Nephron progenitor cell (in vitro differentiated cells): ENCODE results near the gene SETD4.
A peak's percentile ranks its signal among the peaks of the same experiment; 100 is the strongest.

Experiments used
- DNase-seq: peaks from one replicate; pipeline ENCODE4 v3.0.0; 2021
- H3K27ac Mint-ChIP-seq: 2 replicates; pipeline ENCODE4 v1.8.0; 2021; ENCODE audit warnings: mild to moderate bottlenecking, moderate library complexity, mixed read lengths
- H3K27me3 Mint-ChIP-seq: 2 replicates; pipeline ENCODE4 v1.8.0; 2021; ENCODE audit warnings: mild to moderate bottlenecking, low read depth, mixed read lengths; ENCODE audit not compliant: poor library complexity
- H3K36me3 Mint-ChIP-seq: 2 replicates; pipeline ENCODE4 v1.8.0; 2021; ENCODE audit warnings: low read depth, mixed read lengths
- H3K4me1 Mint-ChIP-seq: 2 replicates; pipeline ENCODE4 v1.8.0; 2021; ENCODE audit warnings: mixed read lengths
- H3K4me3 Mint-ChIP-seq: 2 replicates; pipeline ENCODE4 v1.8.0; 2021; ENCODE audit warnings: mild to moderate bottlenecking, moderate library complexity, mixed read lengths
- H3K9me3 Mint-ChIP-seq: 2 replicates; pipeline ENCODE4 v1.8.0; 2021; ENCODE audit warnings: mild to moderate bottlenecking, moderate library complexity, mixed read lengths
- TF ChIP-seq, protein P1 (sequence below): fragments of 200-600 bp; sonication (generic); IDR thresholded peaks from 2 replicates; pipeline ENCODE4 v1.5.0; 2021; ENCODE audit warnings: antibody characterized with exemption

SETD4 gene

DNA sequence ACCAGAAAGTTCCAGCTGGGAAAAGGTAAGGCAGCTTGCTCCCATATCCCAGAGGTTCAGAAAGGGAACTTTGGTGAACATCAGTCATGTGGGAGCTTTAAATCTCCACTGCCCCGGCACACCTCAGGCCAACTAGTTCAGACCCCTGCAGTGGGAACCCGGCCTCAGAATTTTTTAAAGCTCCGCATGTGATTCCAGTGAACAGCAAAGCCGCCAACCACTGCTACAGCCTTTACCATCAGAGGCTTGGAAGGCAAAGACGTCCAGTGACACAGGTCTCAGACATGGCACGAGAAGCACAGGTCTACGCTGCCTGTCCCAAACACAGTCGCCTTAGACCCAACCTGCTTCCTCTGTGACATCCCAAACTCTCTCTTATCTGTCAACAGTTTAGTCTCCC is 31.0 kb downstream of the SETD4 start:
- Mint-ChIP-seq H3K27ac (no peak overlapping the region), H3K27me3 (no peaks in the 10 kb centered on the region), H3K4me1 (peaks cover 20% of the 10 kb centered on the region), H3K36me3 (peaks cover 4% of the 10 kb centered on the region), H3K4me3 (no peak overlapping the region), H3K9me3 (no peaks in the 10 kb centered on the region)
- DNase-seq, result no peak
- TF ChIP-seq, protein P1, sequence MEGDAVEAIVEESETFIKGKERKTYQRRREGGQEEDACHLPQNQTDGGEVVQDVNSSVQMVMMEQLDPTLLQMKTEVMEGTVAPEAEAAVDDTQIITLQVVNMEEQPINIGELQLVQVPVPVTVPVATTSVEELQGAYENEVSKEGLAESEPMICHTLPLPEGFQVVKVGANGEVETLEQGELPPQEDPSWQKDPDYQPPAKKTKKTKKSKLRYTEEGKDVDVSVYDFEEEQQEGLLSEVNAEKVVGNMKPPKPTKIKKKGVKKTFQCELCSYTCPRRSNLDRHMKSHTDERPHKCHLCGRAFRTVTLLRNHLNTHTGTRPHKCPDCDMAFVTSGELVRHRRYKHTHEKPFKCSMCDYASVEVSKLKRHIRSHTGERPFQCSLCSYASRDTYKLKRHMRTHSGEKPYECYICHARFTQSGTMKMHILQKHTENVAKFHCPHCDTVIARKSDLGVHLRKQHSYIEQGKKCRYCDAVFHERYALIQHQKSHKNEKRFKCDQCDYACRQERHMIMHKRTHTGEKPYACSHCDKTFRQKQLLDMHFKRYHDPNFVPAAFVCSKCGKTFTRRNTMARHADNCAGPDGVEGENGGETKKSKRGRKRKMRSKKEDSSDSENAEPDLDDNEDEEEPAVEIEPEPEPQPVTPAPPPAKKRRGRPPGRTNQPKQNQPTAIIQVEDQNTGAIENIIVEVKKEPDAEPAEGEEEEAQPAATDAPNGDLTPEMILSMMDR, result no peak

DNA sequence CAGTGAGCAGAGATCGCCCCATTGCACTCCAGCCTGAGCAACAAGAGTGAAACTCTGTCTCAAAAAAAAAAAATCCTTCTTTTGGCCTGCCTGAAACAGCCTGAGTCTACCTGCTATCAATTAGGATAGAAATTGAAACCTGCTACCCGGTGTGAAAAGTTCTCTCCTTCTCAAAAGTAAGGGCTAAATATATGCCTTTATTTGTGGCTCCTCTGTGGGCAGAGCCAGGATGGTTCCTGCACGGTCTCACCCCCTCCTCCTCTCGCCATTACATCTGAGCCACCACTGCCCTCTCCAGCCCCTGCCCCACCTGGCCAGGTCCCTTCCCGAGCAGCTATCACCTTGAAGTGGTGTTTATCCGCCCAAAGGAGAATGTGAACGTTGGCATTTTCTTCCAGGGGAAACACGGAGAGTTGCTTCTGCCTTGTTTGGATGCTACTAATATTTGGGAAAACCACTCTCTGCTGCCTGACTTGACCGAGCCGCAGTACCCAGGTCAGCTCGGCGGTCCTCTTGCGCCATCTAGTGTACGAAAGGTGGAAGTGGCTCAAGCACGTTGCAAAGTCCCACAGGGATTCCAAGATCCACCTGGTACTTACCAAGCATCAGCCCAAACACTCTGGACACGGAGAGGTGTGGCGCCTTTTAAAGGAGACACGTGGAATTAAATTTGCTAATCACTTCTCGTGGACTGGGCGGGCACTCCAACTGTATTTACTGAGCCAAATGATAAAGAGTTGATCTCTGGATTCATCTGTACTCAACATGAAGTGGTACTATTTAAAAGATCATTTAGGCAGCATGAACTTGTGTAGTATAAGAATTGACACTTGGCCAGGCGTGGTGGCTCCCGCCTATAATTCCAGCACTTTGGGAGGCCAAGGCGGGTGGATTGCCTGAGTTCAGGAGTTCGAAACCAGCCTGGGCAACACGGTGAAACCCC is 31.9 kb downstream of the SETD4 start:
- no peak overlapping the region for H3K27ac Mint-ChIP-seq
- DNase-seq, result peak; percentile 77
- TF ChIP-seq, protein P1, result peak; percentile 95
- no peaks in the 10 kb centered on the region for H3K27me3 Mint-ChIP-seq
- H3K9me3 Mint-ChIP-seq, result no peaks in the 10 kb centered on the region
- H3K36me3 Mint-ChIP-seq, result peaks cover 2% of the 10 kb centered on the region
- H3K4me1 Mint-ChIP-seq, result peaks cover 20% of the 10 kb centered on the region
- peak overlapping the region; percentile 51 for H3K4me3 Mint-ChIP-seq

DNA sequence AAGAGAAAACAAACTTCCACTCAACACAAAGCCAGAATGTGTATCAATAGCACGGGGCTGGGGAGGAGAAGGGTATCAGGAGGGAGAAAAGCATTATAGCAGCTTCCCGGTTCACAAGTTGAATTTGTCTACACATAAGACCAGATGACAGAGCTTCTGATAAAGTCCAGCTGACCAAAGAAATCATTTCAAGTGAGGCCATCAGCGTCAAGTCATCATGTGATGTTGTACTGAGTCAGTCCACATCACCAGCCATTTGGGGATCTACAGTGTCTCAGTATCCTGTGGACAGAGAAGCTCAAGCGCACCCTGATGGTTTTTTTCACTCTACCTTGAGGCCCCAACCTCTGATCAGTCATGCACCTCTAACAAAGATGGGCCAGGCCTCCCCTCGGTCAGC is 33.0 kb downstream of the SETD4 start:
- no peak for DNase-seq
- Mint-ChIP-seq H3K27ac (no peak overlapping the region), H3K27me3 (no peaks in the 10 kb centered on the region), H3K4me3 (no peak overlapping the region), H3K9me3 (no peaks in the 10 kb centered on the region), H3K4me1 (peaks cover 20% of the 10 kb centered on the region), H3K36me3 (no peaks in the 10 kb centered on the region)
- TF ChIP-seq, protein P1, result no peak

DNA sequence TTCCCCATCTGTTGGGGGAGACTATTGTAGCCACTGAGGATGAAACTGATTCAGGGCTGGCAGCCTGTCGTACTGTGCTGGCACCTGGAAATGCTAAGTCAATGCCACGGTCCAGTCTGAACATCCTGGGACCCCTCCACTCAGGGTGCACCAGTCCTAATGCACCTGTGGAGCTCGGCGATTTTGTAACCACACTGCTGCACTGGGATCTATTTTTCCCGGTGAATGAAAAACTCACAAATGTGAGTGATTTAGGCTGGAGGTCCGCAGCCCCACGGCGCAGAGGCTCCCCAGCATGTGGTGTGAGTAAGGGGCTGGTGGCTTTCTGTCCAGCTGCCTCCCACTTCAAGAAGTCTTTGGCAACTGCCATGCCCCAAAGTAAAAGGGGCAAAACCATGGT is 35.5 kb downstream of the SETD4 start:
- Mint-ChIP-seq H3K27ac (no peak overlapping the region), H3K4me1 (peaks cover 7% of the 10 kb centered on the region), H3K4me3 (no peak overlapping the region), H3K27me3 (no peaks in the 10 kb centered on the region), H3K9me3 (no peaks in the 10 kb centered on the region), H3K36me3 (no peaks in the 10 kb centered on the region)
- DNase-seq, result no peak
- TF ChIP-seq, protein P1, result no peak

DNA sequence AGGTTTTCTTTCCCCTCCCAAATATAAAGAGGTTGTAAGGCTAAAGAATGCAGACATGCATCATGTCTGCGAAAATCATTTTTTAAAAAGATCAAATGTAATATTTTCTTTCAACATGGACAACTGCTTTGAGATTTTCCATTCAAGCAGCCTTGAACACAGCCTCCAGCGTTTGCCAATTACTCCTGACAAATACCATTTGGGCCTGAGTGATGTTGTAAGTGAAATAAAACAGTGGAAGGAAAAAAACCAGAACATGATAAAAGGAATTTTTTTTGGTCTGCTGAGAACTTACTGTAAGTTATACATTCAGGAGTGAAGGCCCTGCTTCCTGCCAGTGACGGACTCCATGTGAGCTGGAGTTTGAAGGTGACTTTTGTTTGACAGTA is 37.2 kb downstream of the SETD4 start:
- Mint-ChIP-seq H3K36me3 (no peaks in the 10 kb centered on the region), H3K4me1 (peaks cover under 1% of the 10 kb centered on the region), H3K27me3 (no peaks in the 10 kb centered on the region), H3K27ac (no peak overlapping the region), H3K9me3 (no peaks in the 10 kb centered on the region), H3K4me3 (no peak overlapping the region)
- TF ChIP-seq, protein P1, result no peak
- no peak for DNase-seq
